Ammon's horn (tissue), 1 donor: ENCODE results near the gene EZH2.

Source experiments
- DNase-seq: peaks from one replicate; pipeline ENCODE4 v3.0.0-alpha.2; 2016; ENCODE audit warnings: low spot score

Gene EZH2

DNA sequence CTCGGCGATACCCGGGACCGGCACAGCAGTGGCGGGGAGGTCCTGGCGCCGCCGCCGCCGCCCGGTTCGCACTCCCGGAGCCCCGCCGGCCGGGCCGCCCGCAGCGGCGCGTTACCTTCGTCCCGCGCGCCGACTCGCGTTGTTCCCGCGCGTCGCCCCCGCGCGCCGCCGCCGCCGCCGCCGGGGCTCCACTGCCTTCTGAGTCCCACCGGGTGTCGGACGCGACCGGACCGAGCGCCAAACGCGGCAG, at the start of gene EZH2:
Gene EZH2, minus strand, starts transcription at position 243 of the 250 bp plus-strand sequence. CDS start 36,993 bp downstream, outside the sequence.
- no peak for DNase-seq

- no peak for DNase-seq
Observed at GRCh38 chr7:148931470-148931869, 47.4 kb upstream of the EZH2 start.

- DNase-seq, result no peak
Observed at GRCh38 chr7:148930335-148930734, 46.2 kb upstream of the EZH2 start.

- DNase-seq, result no peak
Observed at GRCh38 chr7:148929176-148929575, 45.1 kb upstream of the EZH2 start.

GRCh38 chr7:148927123-148928045, 43.3 kb upstream of the EZH2 start:
- DNase-seq, result no peak

DNA sequence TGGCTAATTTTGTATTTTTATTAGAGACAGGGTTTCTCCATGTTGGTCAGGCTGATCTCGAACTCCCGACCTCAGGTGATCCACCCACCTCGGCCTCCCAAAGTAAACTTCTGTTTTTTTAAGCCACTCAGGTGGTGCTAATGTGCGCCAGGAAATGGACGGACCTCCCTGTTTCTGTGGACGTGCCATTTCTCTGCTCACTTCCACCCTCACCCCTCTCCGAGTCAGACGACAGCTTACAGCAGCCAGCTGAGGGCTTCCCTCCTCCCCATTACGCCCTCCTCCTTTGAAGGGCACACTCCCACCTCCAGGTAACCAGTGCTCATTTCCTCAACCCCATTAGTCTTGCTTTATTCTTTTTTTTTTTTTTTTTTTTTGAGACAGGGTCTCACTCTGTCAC, 41.7 kb upstream of the EZH2 start:
- no peak for DNase-seq

DNA sequence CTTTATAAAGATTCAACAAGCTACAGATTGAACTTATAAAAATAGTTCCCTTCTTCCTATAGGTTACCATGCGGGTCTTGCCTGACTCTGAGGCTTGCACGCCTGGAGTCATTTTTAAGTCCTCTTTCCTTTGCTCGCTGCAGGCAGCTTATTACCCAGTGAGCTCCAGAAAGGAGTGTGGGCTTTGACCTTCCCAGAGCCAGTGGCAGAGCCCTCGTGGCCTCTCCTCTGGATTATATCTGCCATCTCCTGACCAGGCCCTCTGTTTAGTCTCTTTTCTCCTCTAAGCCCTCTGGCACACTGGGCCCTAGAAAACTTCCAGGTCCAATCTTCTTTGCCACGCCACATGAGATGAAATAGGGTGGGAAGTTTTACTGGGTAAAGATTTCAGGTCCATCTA, 39.9 kb upstream of the EZH2 start:
- no peak for DNase-seq

GRCh38 chr7:148921806-148922205, 37.7 kb upstream of the EZH2 start:
- DNase-seq, result peak; percentile 16

DNA sequence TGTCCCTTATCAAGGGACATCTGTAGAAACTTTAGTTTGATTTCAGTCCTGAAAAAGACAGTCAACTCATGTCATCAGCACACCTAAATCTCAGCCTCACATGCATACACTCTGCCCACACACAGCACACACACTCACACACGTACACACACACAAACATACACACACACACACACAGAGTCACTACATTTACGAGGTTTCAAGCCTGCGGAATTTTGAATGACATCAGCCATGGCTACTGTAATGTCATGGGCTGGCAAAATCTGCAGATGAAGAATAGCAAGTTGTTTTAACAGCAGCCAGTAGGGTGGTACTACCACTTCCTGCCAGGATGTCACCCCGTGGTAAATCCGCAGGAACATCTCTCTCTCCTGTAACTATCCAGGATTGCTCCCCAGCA, 37.1 kb upstream of the EZH2 start:
- no peak for DNase-seq

DNA sequence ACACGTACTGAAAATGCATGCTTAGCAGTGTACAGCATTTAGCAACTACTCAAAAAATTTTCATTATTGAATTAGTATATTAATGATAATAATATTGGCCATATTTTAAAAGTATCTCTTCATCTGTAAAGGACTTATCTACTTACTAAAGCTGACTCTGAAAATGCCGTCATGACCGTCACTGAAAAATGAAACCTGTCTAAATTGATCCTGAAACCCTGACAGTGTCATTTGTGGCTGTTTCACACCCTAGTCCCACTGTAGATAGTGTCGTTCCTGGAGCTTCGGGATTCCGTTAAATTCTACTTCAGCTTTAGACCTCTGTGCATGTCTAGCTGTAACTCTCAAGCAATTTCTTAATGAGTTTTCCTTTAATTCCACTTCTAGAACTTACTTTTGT, 35.8 kb upstream of the EZH2 start:
- no peak for DNase-seq

GRCh38 chr7:148918058-148918596, 34.0 kb upstream of the EZH2 start:
- no peak for DNase-seq

- no peak for DNase-seq
Observed at GRCh38 chr7:148916186-148916585, 32.1 kb upstream of the EZH2 start.

- DNase-seq, result no peak
Observed at GRCh38 chr7:148915211-148915610, 31.1 kb upstream of the EZH2 start.

DNA sequence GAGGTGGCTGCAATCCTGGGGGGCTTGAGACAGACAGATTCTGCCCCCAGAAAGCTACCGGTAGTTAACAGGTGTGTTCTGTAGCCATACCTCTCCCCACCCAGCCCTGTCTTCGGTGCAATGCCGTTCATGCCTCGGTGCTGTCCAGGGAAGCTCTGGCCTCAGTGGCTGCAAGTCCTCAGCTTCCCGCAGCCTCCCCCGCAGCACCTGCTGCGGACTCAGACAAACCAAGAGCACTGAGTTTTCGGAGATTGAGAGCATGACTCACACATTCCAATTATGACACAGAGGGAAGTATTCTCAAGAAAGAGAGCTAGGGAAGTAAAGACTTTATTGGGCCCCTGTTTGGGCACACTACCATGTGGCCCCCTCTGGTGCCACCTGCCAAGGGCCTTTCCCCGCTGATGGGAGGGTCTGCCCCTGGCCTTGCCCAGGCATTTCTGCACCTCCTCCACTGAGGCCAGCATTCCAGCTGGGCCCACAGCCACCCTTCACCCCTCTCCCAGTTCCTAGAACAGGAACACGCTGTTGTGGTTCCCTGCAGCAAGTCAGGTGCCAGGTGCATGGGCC, 30.2 kb upstream of the EZH2 start:
- no peak for DNase-seq

DNA sequence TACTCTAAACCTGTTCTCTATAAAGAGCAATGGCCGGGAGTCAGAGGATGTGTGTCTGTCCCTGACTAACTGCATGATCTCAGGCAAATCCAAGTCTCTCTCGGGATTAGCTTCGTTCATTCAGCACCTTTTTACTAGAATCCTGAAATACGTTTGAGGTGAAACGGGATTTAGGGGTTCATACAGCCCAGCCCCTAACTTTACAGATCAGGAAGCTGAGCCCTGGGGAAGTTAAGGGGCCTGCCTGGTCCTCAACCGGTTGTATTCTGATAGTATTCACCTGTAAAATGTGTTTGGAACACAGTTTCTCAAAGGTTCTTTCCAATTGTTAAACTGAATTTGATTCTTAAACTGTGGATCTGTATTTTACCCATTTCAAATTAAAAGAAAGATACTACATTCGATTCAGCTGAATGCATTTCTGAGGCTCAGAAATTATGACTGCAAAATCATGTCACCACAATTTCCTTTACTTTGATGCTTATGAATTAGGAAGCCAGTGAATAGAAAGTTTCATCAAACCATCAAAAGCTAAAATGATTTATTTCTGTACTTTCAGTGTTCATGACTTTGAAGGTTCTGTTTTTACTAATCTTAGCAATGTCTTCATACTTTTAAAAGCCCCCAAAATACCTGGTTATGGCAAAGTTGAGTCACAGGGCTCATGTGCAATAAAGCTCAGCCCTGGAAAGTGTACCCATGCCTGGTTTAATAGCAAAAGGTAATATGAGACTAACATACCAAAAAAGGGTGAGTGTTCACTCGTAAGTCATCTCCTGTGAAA, 28.9 kb upstream of the EZH2 start:
- DNase-seq, result no peak

- no peak for DNase-seq
Observed at GRCh38 chr7:148912151-148912550, 28.1 kb upstream of the EZH2 start.

- no peak for DNase-seq
Observed at GRCh38 chr7:148911626-148912025, 27.5 kb upstream of the EZH2 start.

- DNase-seq, result no peak
Observed at GRCh38 chr7:148909568-148909967, 25.5 kb upstream of the EZH2 start.

GRCh38 chr7:148906707-148907498, 22.8 kb upstream of the EZH2 start:
- no peak for DNase-seq

GRCh38 chr7:148905093-148905666, 21.1 kb upstream of the EZH2 start:
- no peak for DNase-seq

GRCh38 chr7:148903504-148903903, 19.4 kb upstream of the EZH2 start:
- DNase-seq, result no peak

GRCh38 chr7:148901178-148901577, 17.1 kb upstream of the EZH2 start:
- DNase-seq, result no peak
